DOHH2 (cell line): ENCODE measurements around the gene PCNX4.

Source experiments
- EZH2phosphoT487 ChIP-seq: fragments of 200-600 bp; sonication (generic); IDR thresholded peaks from 2 replicates; pipeline ENCODE4 v1.6.1; 2017; ENCODE audit warnings: borderline replicate concordance, mild to moderate bottlenecking, antibody characterized with exemption, low read length, moderate library complexity, mixed read lengths
- TF ChIP-seq, protein P1 (sequence below): fragments of 200-600 bp; sonication (generic); IDR thresholded peaks from one replicate; pipeline ENCODE4 v1.5.1; 2014; ENCODE audit warnings: antibody characterized with exemption, mild to moderate bottlenecking, low read depth, low read length; ENCODE audit not compliant: poor library complexity, severe bottlenecking

DNA sequence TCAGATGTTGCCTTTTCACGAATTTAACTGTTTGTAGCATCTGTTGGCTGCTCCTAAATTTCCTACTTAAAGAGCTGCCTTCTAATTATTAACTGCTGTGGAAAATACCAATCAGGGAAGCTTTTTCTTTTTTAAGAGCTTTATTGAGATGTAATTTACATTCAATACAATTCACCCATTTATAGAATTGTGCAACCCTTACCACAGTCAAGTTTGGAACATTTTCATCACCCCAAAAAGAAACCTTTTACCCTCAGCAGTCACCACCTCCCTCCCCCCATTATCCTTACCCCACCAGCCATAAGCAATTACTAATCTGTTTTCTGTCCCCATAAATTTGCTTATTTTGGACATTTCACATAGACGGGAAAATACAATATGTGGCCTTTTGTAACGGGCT is 1.4 kb downstream of the PCNX4 start:
- TF ChIP-seq, protein P1, sequence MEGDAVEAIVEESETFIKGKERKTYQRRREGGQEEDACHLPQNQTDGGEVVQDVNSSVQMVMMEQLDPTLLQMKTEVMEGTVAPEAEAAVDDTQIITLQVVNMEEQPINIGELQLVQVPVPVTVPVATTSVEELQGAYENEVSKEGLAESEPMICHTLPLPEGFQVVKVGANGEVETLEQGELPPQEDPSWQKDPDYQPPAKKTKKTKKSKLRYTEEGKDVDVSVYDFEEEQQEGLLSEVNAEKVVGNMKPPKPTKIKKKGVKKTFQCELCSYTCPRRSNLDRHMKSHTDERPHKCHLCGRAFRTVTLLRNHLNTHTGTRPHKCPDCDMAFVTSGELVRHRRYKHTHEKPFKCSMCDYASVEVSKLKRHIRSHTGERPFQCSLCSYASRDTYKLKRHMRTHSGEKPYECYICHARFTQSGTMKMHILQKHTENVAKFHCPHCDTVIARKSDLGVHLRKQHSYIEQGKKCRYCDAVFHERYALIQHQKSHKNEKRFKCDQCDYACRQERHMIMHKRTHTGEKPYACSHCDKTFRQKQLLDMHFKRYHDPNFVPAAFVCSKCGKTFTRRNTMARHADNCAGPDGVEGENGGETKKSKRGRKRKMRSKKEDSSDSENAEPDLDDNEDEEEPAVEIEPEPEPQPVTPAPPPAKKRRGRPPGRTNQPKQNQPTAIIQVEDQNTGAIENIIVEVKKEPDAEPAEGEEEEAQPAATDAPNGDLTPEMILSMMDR = no peak
- no peak for TF ChIP-seq EZH2phosphoT487
